HCT116 (cell line): ENCODE results near the gene PIM1. TPM values are rescaled to one million over a fixed set of nuclear protein-coding genes. Genes with fewer than 3 reads are reported as not detected.

Experiments used
- ATAC-seq: fragments of 200-7000 bp; cut with Tn5 transposase; 2 replicates; pipeline ENCODE4 v1.9.1; 2020; ENCODE audit warnings: mild to moderate bottlenecking, moderate library complexity
- BruUV-seq: library from RNA; stranded (reverse); fragments of 400-500 nt; replicated peaks from 2 replicates; lab custom pipeline; 2021; lab: Mats Ljungman, UMichigan
- CTCF ChIA-PET: fragments of 300-600 bp; sonication (Branson Sonifier 250); formaldehyde crosslinking; loops from one replicate; lab custom pipeline; 2021; ENCODE audit warnings: antibody characterized with exemption; lab: Charles Lee
- POLR2A ChIA-PET: fragments of 300-600, 350-600 bp; sonication (Branson Sonifier 250); formaldehyde crosslinking; loops from one replicate; lab custom pipeline; 2021; ENCODE audit warnings: antibody characterized with exemption; lab: Charles Lee
- RAD21 ChIA-PET, 2 experiments: fragments of 300-600 bp; sonication (Branson Sonifier 250); formaldehyde crosslinking; loops; one replicate each; lab custom pipeline; 2023; ENCODE audit warnings: low total read pairs in 2 of 2; ENCODE audit not compliant: uncharacterized antibody in 2 of 2, unreplicated experiment in 2 of 2, low non-redundant PET in 1 of 2; lab: Charles Lee
- DNase-seq: peaks from one replicate; pipeline ENCODE4 v3.0.0-alpha.2; 2010; ENCODE audit warnings: low read depth, low spot score
- H2AFZ ChIP-seq: fragments of 200-600 bp; shearing (Covaris generic), sonication (generic); 2 replicates; pipeline ENCODE4 v1.6.1; 2017; ENCODE audit warnings: low read depth, mixed run types, mixed read lengths, antibody characterized with exemption, low read length; ENCODE audit not compliant: poor library complexity, severe bottlenecking
- H3K27ac ChIP-seq: 2 replicates; pipeline ENCODE4 v1.5.1; 2012; ENCODE audit warnings: low read depth, low read length
- H3K27me3 ChIP-seq: fragments of 200-600 bp; sonication (generic); 2 replicates; pipeline ENCODE4 v1.6.1; 2016; ENCODE audit warnings: mixed run types, low read length, mixed read lengths; ENCODE audit not compliant: insufficient read depth
- H3K36me3 ChIP-seq, 2 experiments: fragments of 200-500 bp in 1 of 2; fragments of 200-600 bp in 1 of 2; sonication (Bioruptor generic) in 1 of 2; sonication (generic) in 1 of 2; 2 replicates each; pipeline versions ENCODE4 v1.5.1 to v1.6.1; 2014 to 2016; ENCODE audit warnings: low read length in 2 of 2, inconsistent platforms in 1 of 2, mixed read lengths in 1 of 2, mixed run types in 1 of 2; ENCODE audit not compliant: insufficient read depth in 2 of 2, control insufficient read depth in 1 of 2
- H3K4me1 ChIP-seq, 2 experiments: fragments of 200-600 bp in 1 of 2; sonication (generic) in 1 of 2; 2 replicates each; pipeline versions ENCODE4 v1.5.1 to v1.6.1; 2012 to 2017; ENCODE audit warnings: low read length in 2 of 2, inconsistent platforms in 1 of 2, mild to moderate bottlenecking in 1 of 2, mixed read lengths in 1 of 2, mixed run types in 1 of 2, moderate library complexity in 1 of 2; ENCODE audit not compliant: insufficient read depth in 2 of 2, control insufficient read depth in 1 of 2
- H3K4me2 ChIP-seq: fragments of 200-600 bp; sonication (generic); 2 replicates; pipeline ENCODE4 v1.6.1; 2017; ENCODE audit warnings: mixed run types, low read length, mixed read lengths
- H3K4me3 ChIP-seq, 2 experiments: fragments of 200-600 bp in 1 of 2; sonication (generic) in 1 of 2; replicated peaks in 1 of 2; 2 replicates each; pipeline ENCODE4 v1.5.1; 2011 to 2016; ENCODE audit warnings: low read length in 2 of 2, control low read depth in 1 of 2, low read depth in 1 of 2, mild to moderate bottlenecking in 1 of 2, mixed read lengths in 1 of 2, mixed run types in 1 of 2
- H3K79me2 ChIP-seq: fragments of 200-600 bp; sonication (generic); 2 replicates; pipeline ENCODE4 v1.6.1; 2017; ENCODE audit warnings: mild to moderate bottlenecking, mixed run types, low read length, moderate library complexity, mixed read lengths; ENCODE audit not compliant: insufficient read depth
- H3K9ac ChIP-seq: fragments of 200-600 bp; sonication (generic); 2 replicates; pipeline ENCODE4 v1.6.1; 2016; ENCODE audit warnings: low read length, mixed read lengths
- H3K9me2 ChIP-seq: fragments of 200-600 bp; sonication (generic), shearing (Covaris generic); 2 replicates; pipeline ENCODE4 v1.6.1; 2017; ENCODE audit warnings: mixed run types, mild to moderate bottlenecking, moderate library complexity; ENCODE audit not compliant: insufficient read depth
- H3K9me3 ChIP-seq, 2 experiments: fragments of 200-500 bp in 1 of 2; fragments of 200-600 bp in 1 of 2; sonication (Bioruptor generic) in 1 of 2; sonication (generic) in 1 of 2; 2 replicates each; pipeline ENCODE4 v1.6.1; 2014 to 2017; ENCODE audit warnings: low read length in 2 of 2, mixed read lengths in 2 of 2, inconsistent platforms in 1 of 2, low read depth in 1 of 2, mild to moderate bottlenecking in 1 of 2, mixed run types in 1 of 2, moderate library complexity in 1 of 2; ENCODE audit not compliant: control insufficient read depth in 1 of 2, insufficient read depth in 1 of 2
- H4K20me1 ChIP-seq: fragments of 200-600 bp; sonication (generic), shearing (Covaris generic); 2 replicates; pipeline ENCODE4 v1.6.1; 2017; ENCODE audit warnings: mixed run types, mild to moderate bottlenecking, moderate library complexity; ENCODE audit not compliant: insufficient read depth
- CBX3 ChIP-seq: IDR thresholded peaks from 2 replicates; pipeline ENCODE4 v1.6.1; 2012; ENCODE audit warnings: low read depth
- ELF1 ChIP-seq: IDR thresholded peaks from 2 replicates; pipeline ENCODE4 v1.6.1; 2012; ENCODE audit warnings: low read depth, borderline replicate concordance
- EZH2phosphoT487 ChIP-seq: fragments of 200-600 bp; IDR thresholded peaks from 2 replicates; pipeline ENCODE4 v1.6.1; 2018; ENCODE audit warnings: antibody characterized with exemption, borderline replicate concordance
- FOSL1 ChIP-seq: IDR thresholded peaks from 2 replicates; pipeline ENCODE4 v1.6.1; 2012; ENCODE audit warnings: low read depth
- JUND ChIP-seq: IDR thresholded peaks from 2 replicates; pipeline ENCODE4 v1.6.1; 2012
- MAX ChIP-seq: IDR thresholded peaks from 2 replicates; pipeline ENCODE4 v1.6.1; 2012
- SIN3A ChIP-seq: IDR thresholded peaks from 2 replicates; pipeline ENCODE4 v1.6.1; 2012; ENCODE audit warnings: low read depth
- SP1 ChIP-seq: IDR thresholded peaks from 2 replicates; pipeline ENCODE4 v1.6.1; 2012; ENCODE audit warnings: low read depth
- SRF ChIP-seq: IDR thresholded peaks from 2 replicates; pipeline ENCODE4 v1.6.1; 2012; ENCODE audit warnings: low read depth
- TCF7L2 ChIP-seq: IDR thresholded peaks from 2 replicates; pipeline ENCODE4 v1.7.0; 2011; ENCODE audit warnings: borderline replicate concordance, inconsistent platforms; ENCODE audit not compliant: insufficient read depth, insufficient read length; ENCODE audit errors: extremely low read depth
- ZFX ChIP-seq: fragments of 450-650 bp; IDR thresholded peaks from 2 replicates; pipeline ENCODE4 v1.6.1; 2017
- intact Hi-C: fragments of 100-400 bp; cut with micrococcal nuclease; formaldehyde crosslinking; loops from 2 replicates; pipeline ENCODE4 v1.10.0; 2022
- total RNA-seq: library from RNA; stranded (reverse); gene quantifications from one replicate; pipeline ENCODE4 v1.2.1, GENCODE V29; 2021; ENCODE audit not compliant: unreplicated experiment

PIM1 gene
- total RNA-seq, 1 experiment from 2014 or later: 26.2 TPM

GRCh38 chr6:37202788-37203491 is 33.0 kb downstream of the PIM1 start:
- Histone ChIP-seq H2AFZ (no peak overlapping the region), H3K36me3 (no peaks in the 10 kb centered on the region), H3K4me3 (no peak overlapping the region), H4K20me1 (no peaks in the 10 kb centered on the region), H3K4me1 (peaks cover 15 to 38% of the 10 kb centered on the region in 2 experiments), H3K4me2 (peak overlapping the region; percentile 5; the same call in 1 of the 2 replicates), H3K27ac (no peak overlapping the region), H3K79me2 (no peaks in the 10 kb centered on the region), H3K9me3 (no peaks in the 10 kb centered on the region), H3K9ac (no peak overlapping the region), H3K27me3 (no peaks in the 10 kb centered on the region), H3K9me2 (no peaks in the 10 kb centered on the region)
- POLR2A ChIA-PET: no interaction called here
- CTCF ChIA-PET: interaction anchor here (1.1 to 14.5 kb wide), 2 partner anchors 151 to 180 kb away, joined by 5 to 331 read pairs; no protein-coding TSS in a partner anchor
- no TSS peak for BruUV-seq
- RAD21 ChIA-PET: no interaction called here
- intact Hi-C loops: loop anchor here (10.0 kb wide), 1 partner anchor 288 kb away; no protein-coding TSS in a partner anchor
- TF ChIP-seq SIN3A (no peak), MAX (no peak), SP1 (no peak), JUND (no peak), SRF (no peak), ELF1 (no peak)
- ATAC-seq: no peak
- no peak for DNase-seq

GRCh38 chr6:37204014-37204751 is 34.2 kb downstream of the PIM1 start:
- TF ChIP-seq JUND (peak; percentile 52), ZFX (no peak), FOSL1 (peak; percentile 65), CBX3 (no peak), TCF7L2 (peak; percentile 51), MAX (peak; percentile 60), EZH2phosphoT487 (no peak)
- Histone ChIP-seq H3K4me2 (peak overlapping the region; percentile 50), H3K9ac (no peak overlapping the region; the same call in 1 of the 2 replicates), H3K79me2 (no peaks in the 10 kb centered on the region), H3K4me3 (no peak overlapping the region), H3K27me3 (no peaks in the 10 kb centered on the region), H3K4me1 (peaks cover 15 to 39% of the 10 kb centered on the region in 2 experiments), H4K20me1 (no peaks in the 10 kb centered on the region), H3K9me2 (no peaks in the 10 kb centered on the region), H3K36me3 (no peaks in the 10 kb centered on the region), H2AFZ (peak overlapping the region; percentile 18), H3K27ac (no peak overlapping the region), H3K9me3 (no peaks in the 10 kb centered on the region)
- BruUV-seq: no TSS peak
- no peak for ATAC-seq
- no peak for DNase-seq
- RAD21 ChIA-PET: no interaction called here
- POLR2A ChIA-PET: no interaction called here
- intact Hi-C loops: loop anchor here (10.0 kb wide), 1 partner anchor 289 kb away; no protein-coding TSS in a partner anchor
- CTCF ChIA-PET: interaction anchor here (14.5 kb wide), 1 partner anchor 181 kb away, joined by 331 read pairs; no protein-coding TSS in a partner anchor
